ENCODE results near the gene TAS1R3.

- TF ChIP-seq POLR2A (IDR thresholded peaks at IDR 0.05) (no peak), CTCF (IDR thresholded peaks at IDR 0.05) (no peak), EP300 (IDR thresholded peaks at IDR 0.05) (no peak)
Measured at GRCh38 chr1:1310476-1311053, 20.5 kb upstream of the TAS1R3 start.
